Measurements from ENCODE around the gene CEMIP. TPM values are rescaled to one million over a fixed set of nuclear protein-coding genes. Genes with fewer than 3 reads are reported as not detected.

The CEMIP gene
- total RNA-seq: under 1 TPM; 0.05 to 0.09 TPM

- Mint-ChIP-seq H3K4me3 (peak within 1 kb of the TSS; percentile 75 to 85), H3K36me3 (ENCODE audit: insufficient read depth in 2 of 2) (no peaks in the 10 kb centered on the region), H3K27ac (no peak within 1 kb of the TSS), H3K4me1 (ENCODE audit: low read depth) (peaks cover 29% of the 10 kb centered on the region), H3K9me3 (no peaks in the 10 kb centered on the region), H3K27me3 (ENCODE audit: low read depth) (peaks cover 67% of the 10 kb centered on the region)
- DNase-seq (peak; percentile 78 to 84), ATAC-seq (replicated peaks in 1 of 2) (peak; percentile 90 to 92)
Measured at GRCh38 chr15:80778964-80779657, at the start of gene CEMIP. Gene CEMIP (plus strand): TSS chr15:80779370. CDS start chr15:80873880, 94,510 bp downstream.

- Mint-ChIP-seq H3K36me3 (ENCODE audit: insufficient read depth in 2 of 2) (peaks cover 0 to 1% of the 10 kb centered on the region in 2 donors), H3K4me1 (ENCODE audit: low read depth) (no peaks in the 10 kb centered on the region), H3K27me3 (ENCODE audit: low read depth) (no peaks in the 10 kb centered on the region), H3K27ac (no peak overlapping the region), H3K4me3 (no peak overlapping the region), H3K9me3 (no peaks in the 10 kb centered on the region)
- ATAC-seq (replicated peaks in 1 of 2) (no peak), DNase-seq (no peak)
Measured at GRCh38 chr15:80730387-80730786, 48.8 kb upstream of the CEMIP start.

- H3K36me3 Mint-ChIP-seq (ENCODE audit: insufficient read depth in 2 of 2): peaks cover 0 to 1% of the 10 kb centered on the region in 2 donors
- no peak for ATAC-seq (replicated peaks in 1 of 2)
Measured at GRCh38 chr15:80730926-80731325, 48.2 kb upstream of the CEMIP start.

GRCh38 chr15:80732167-80732566, 47.0 kb upstream of the CEMIP start:
- Mint-ChIP-seq H3K9me3 (no peaks in the 10 kb centered on the region), H3K27me3 (ENCODE audit: low read depth) (no peaks in the 10 kb centered on the region), H3K27ac (no peak overlapping the region), H3K36me3 (ENCODE audit: insufficient read depth in 2 of 2) (no peaks in the 10 kb centered on the region), H3K4me1 (ENCODE audit: low read depth) (no peaks in the 10 kb centered on the region), H3K4me3 (no peak overlapping the region)
- no peak for ATAC-seq (replicated peaks in 1 of 2)
- DNase-seq: no peak

More at GRCh38 chr15:80730926-80731325, 48.2 kb upstream of the CEMIP start:
- Mint-ChIP-seq H3K27me3 (ENCODE audit: low read depth) (no peaks in the 10 kb centered on the region), H3K4me3 (no peak overlapping the region), H3K9me3 (no peaks in the 10 kb centered on the region), H3K4me1 (ENCODE audit: low read depth) (no peaks in the 10 kb centered on the region), H3K27ac (no peak overlapping the region)
- no peak for DNase-seq

GRCh38 chr15:80732818-80733217, 46.4 kb upstream of the CEMIP start:
- Mint-ChIP-seq H3K9me3 (no peaks in the 10 kb centered on the region), H3K36me3 (ENCODE audit: insufficient read depth in 2 of 2) (no peaks in the 10 kb centered on the region), H3K4me1 (ENCODE audit: low read depth) (no peaks in the 10 kb centered on the region), H3K27me3 (ENCODE audit: low read depth) (no peaks in the 10 kb centered on the region), H3K4me3 (no peak overlapping the region), H3K27ac (no peak overlapping the region)
- no peak for ATAC-seq (replicated peaks in 1 of 2)
- no peak for DNase-seq

- Mint-ChIP-seq H3K4me3 (no peak overlapping the region), H3K4me1 (ENCODE audit: low read depth) (no peaks in the 10 kb centered on the region), H3K36me3 (ENCODE audit: insufficient read depth in 2 of 2) (no peaks in the 10 kb centered on the region), H3K27me3 (ENCODE audit: low read depth) (no peaks in the 10 kb centered on the region), H3K9me3 (no peaks in the 10 kb centered on the region), H3K27ac (no peak overlapping the region)
- DNase-seq (no peak), ATAC-seq (replicated peaks in 1 of 2) (no peak)
Measured at GRCh38 chr15:80733460-80733859, 45.7 kb upstream of the CEMIP start.

GRCh38 chr15:80735344-80735743, 43.8 kb upstream of the CEMIP start:
- DNase-seq: no peak
- Mint-ChIP-seq H3K9me3 (no peaks in the 10 kb centered on the region), H3K36me3 (ENCODE audit: insufficient read depth in 2 of 2) (peaks cover 0 to 3% of the 10 kb centered on the region in 2 donors), H3K27me3 (ENCODE audit: low read depth) (no peaks in the 10 kb centered on the region), H3K4me1 (ENCODE audit: low read depth) (no peaks in the 10 kb centered on the region), H3K27ac (no peak overlapping the region), H3K4me3 (no peak overlapping the region)
- no peak for ATAC-seq (replicated peaks in 1 of 2)

- Mint-ChIP-seq H3K4me1 (ENCODE audit: low read depth) (no peaks in the 10 kb centered on the region), H3K27me3 (ENCODE audit: low read depth) (no peaks in the 10 kb centered on the region), H3K4me3 (no peak overlapping the region), H3K9me3 (no peaks in the 10 kb centered on the region), H3K36me3 (ENCODE audit: insufficient read depth in 2 of 2) (peaks cover 0 to 3% of the 10 kb centered on the region in 2 donors), H3K27ac (no peak overlapping the region)
- ATAC-seq (replicated peaks in 1 of 2) (no peak), DNase-seq (no peak)
Measured at GRCh38 chr15:80736560-80736959, 42.6 kb upstream of the CEMIP start.

- ATAC-seq (replicated peaks in 1 of 2): no peak
- peaks cover 0 to 3% of the 10 kb centered on the region in 2 donors for H3K36me3 Mint-ChIP-seq (ENCODE audit: insufficient read depth in 2 of 2)
- no peak overlapping the region for H3K4me3 Mint-ChIP-seq
- DNase-seq: no peak
- no peaks in the 10 kb centered on the region for H3K4me1 Mint-ChIP-seq (ENCODE audit: low read depth)
- no peaks in the 10 kb centered on the region for H3K9me3 Mint-ChIP-seq
- H3K27me3 Mint-ChIP-seq (ENCODE audit: low read depth): no peaks in the 10 kb centered on the region
- H3K27ac Mint-ChIP-seq: no peak overlapping the region
Measured at GRCh38 chr15:80739919-80740318, 39.3 kb upstream of the CEMIP start.

- Mint-ChIP-seq H3K4me1 (ENCODE audit: low read depth) (no peaks in the 10 kb centered on the region), H3K36me3 (ENCODE audit: insufficient read depth in 2 of 2) (peaks cover 2 to 3% of the 10 kb centered on the region in 2 donors), H3K9me3 (peaks cover 0 to 2% of the 10 kb centered on the region in 2 donors), H3K27ac (no peak overlapping the region), H3K27me3 (ENCODE audit: low read depth) (no peaks in the 10 kb centered on the region), H3K4me3 (no peak overlapping the region)
- DNase-seq: no peak
- ATAC-seq (replicated peaks in 1 of 2): no peak
Measured at GRCh38 chr15:80742081-80742480, 37.1 kb upstream of the CEMIP start.

- Mint-ChIP-seq H3K27ac (no peak overlapping the region), H3K9me3 (peaks cover 0 to 2% of the 10 kb centered on the region in 2 donors), H3K27me3 (ENCODE audit: low read depth) (no peaks in the 10 kb centered on the region), H3K4me1 (ENCODE audit: low read depth) (no peaks in the 10 kb centered on the region), H3K36me3 (ENCODE audit: insufficient read depth in 2 of 2) (peaks cover 2 to 6% of the 10 kb centered on the region in 2 donors), H3K4me3 (no peak overlapping the region)
- DNase-seq (no peak), ATAC-seq (replicated peaks in 1 of 2) (no peak)
Measured at GRCh38 chr15:80743189-80743833, 35.9 kb upstream of the CEMIP start.

GRCh38 chr15:80744415-80744814, 34.8 kb upstream of the CEMIP start:
- H3K36me3 Mint-ChIP-seq (ENCODE audit: insufficient read depth in 2 of 2): peaks cover 2 to 6% of the 10 kb centered on the region in 2 donors
- peaks cover 0 to 2% of the 10 kb centered on the region in 2 donors for H3K9me3 Mint-ChIP-seq
- no peak for DNase-seq
- no peak for ATAC-seq (replicated peaks in 1 of 2)
- H3K27me3 Mint-ChIP-seq (ENCODE audit: low read depth): no peaks in the 10 kb centered on the region
- H3K4me3 Mint-ChIP-seq: no peak overlapping the region
- no peak overlapping the region for H3K27ac Mint-ChIP-seq
- no peaks in the 10 kb centered on the region for H3K4me1 Mint-ChIP-seq (ENCODE audit: low read depth)

GRCh38 chr15:80744826-80745225, 34.3 kb upstream of the CEMIP start:
- no peak for DNase-seq
- H3K4me3 Mint-ChIP-seq: no peak overlapping the region
- H3K27me3 Mint-ChIP-seq (ENCODE audit: low read depth): no peaks in the 10 kb centered on the region
- ATAC-seq (replicated peaks in 1 of 2): no peak
- H3K9me3 Mint-ChIP-seq: peaks cover 0 to 2% of the 10 kb centered on the region in 2 donors
- no peak overlapping the region for H3K27ac Mint-ChIP-seq
- H3K36me3 Mint-ChIP-seq (ENCODE audit: insufficient read depth in 2 of 2): peaks cover 2 to 5% of the 10 kb centered on the region in 2 donors
- no peaks in the 10 kb centered on the region for H3K4me1 Mint-ChIP-seq (ENCODE audit: low read depth)
